Activated B cell treated with CpG ODN at 0.5 μM for 24 hours (primary cell): ENCODE results near the gene NRTN. TPM values are rescaled to one million over a fixed set of nuclear protein-coding genes. Genes with fewer than 3 reads are reported as not detected.

Experiments
- ATAC-seq: fragments of 200-7000 bp; cut with Tn5 transposase; one replicate; pipeline ENCODE4 v1.10.0; 2021; ENCODE audit warnings: low read depth, mild to moderate bottlenecking, moderate library complexity
- CTCF ChIA-PET: fragments of 350-600 bp; sonication (Branson Sonifier 250); formaldehyde crosslinking; loops from one replicate; lab custom pipeline; 2021; ENCODE audit warnings: antibody characterized with exemption; lab: Charles Lee
- POLR2A ChIA-PET: fragments of 350-600 bp; sonication (Branson Sonifier 250); formaldehyde crosslinking; loops from one replicate; lab custom pipeline; 2021; ENCODE audit warnings: antibody characterized with exemption; lab: Charles Lee
- DNase-seq: peaks from one replicate; pipeline ENCODE4 v3.0.0; 2022
- H3K27ac Mint-ChIP-seq: one replicate; pipeline ENCODE4 v1.8.0; 2020; ENCODE audit warnings: mixed read lengths
- H3K27me3 Mint-ChIP-seq: one replicate; pipeline ENCODE4 v1.8.0; 2021; ENCODE audit warnings: mixed read lengths
- H3K36me3 Mint-ChIP-seq: one replicate; pipeline ENCODE4 v1.8.0; 2021; ENCODE audit warnings: low read depth, mixed read lengths
- H3K4me1 Mint-ChIP-seq: one replicate; pipeline ENCODE4 v1.8.0; 2021; ENCODE audit warnings: mixed read lengths
- H3K4me3 Mint-ChIP-seq: one replicate; pipeline ENCODE4 v1.8.0; 2020; ENCODE audit warnings: mild to moderate bottlenecking, mixed read lengths
- H3K9me3 Mint-ChIP-seq: one replicate; pipeline ENCODE4 v1.8.0; 2020; ENCODE audit warnings: mixed read lengths
- intact Hi-C: fragments of 100-400 bp; cut with micrococcal nuclease; formaldehyde crosslinking; loops from one replicate; pipeline ENCODE4 v1.15.1; 2024
- total RNA-seq: library from RNA; stranded (reverse); gene quantifications from 2 replicates; pipeline ENCODE4 v1.2.3, GENCODE V29; 2022
- TF ChIP-seq, protein P1 (sequence below): fragments of 200-600 bp; IDR thresholded peaks from one replicate; pipeline ENCODE4 v1.8.0; 2022; ENCODE audit warnings: antibody characterized with exemption, mild to moderate bottlenecking

Gene NRTN
- total RNA-seq, 1 donor from 2014 or later: 0.42 TPM

DNA sequence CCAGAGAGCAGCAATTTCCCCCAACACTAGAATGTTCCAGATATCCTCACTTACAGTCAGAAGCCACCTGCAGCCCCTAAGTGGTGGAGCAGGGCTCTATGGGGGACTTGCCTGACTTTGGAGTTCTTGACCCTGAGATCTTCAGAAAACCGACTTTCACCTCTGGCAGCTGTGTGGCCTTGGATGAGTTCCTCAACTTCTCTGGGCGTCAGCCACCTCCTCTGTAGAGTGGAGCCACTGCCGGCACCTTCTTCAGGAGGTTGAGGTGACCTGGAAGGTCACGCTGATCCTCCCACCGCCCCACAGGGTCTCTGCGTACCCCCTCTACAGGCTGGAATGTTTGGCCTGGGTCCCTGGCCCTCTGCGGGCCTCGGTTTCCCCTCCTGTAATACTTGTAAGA lies 72.6 kb downstream of the NRTN start:
- DNase-seq (no peak), ATAC-seq (no peak)
- TF ChIP-seq, protein P1, sequence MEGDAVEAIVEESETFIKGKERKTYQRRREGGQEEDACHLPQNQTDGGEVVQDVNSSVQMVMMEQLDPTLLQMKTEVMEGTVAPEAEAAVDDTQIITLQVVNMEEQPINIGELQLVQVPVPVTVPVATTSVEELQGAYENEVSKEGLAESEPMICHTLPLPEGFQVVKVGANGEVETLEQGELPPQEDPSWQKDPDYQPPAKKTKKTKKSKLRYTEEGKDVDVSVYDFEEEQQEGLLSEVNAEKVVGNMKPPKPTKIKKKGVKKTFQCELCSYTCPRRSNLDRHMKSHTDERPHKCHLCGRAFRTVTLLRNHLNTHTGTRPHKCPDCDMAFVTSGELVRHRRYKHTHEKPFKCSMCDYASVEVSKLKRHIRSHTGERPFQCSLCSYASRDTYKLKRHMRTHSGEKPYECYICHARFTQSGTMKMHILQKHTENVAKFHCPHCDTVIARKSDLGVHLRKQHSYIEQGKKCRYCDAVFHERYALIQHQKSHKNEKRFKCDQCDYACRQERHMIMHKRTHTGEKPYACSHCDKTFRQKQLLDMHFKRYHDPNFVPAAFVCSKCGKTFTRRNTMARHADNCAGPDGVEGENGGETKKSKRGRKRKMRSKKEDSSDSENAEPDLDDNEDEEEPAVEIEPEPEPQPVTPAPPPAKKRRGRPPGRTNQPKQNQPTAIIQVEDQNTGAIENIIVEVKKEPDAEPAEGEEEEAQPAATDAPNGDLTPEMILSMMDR: no peak
- peaks cover 8% of the 10 kb centered on the region for H3K27me3 Mint-ChIP-seq
- H3K9me3 Mint-ChIP-seq: no peaks in the 10 kb centered on the region
- intact Hi-C loops: no loop called here
- ChIA-PET POLR2A (no interaction called here), CTCF (no interaction called here)
- H3K4me3 Mint-ChIP-seq: no peak overlapping the region
- H3K27ac Mint-ChIP-seq: no peak overlapping the region
- H3K36me3 Mint-ChIP-seq: no peaks in the 10 kb centered on the region
- H3K4me1 Mint-ChIP-seq: no peaks in the 10 kb centered on the region

DNA sequence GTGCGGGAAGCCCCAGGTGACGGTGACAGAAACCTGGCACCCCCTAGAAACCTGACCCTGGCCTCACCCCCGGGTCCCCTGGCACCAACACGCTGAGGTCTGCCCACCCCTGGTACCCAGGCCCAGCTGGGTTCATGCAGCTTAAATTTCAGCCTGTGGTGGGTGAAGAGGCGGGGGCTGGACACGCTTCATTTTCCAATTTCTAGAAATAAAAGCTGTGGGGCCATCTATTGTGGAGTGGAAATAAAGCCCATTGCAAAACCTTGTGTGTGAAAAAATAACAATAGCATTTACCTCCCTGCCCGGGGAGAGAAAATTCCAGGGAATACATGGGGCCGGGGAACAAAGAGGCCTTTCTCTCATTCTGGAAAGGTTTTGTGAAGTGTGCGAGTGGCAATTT lies 73.0 kb downstream of the NRTN start:
- Mint-ChIP-seq H3K36me3 (no peaks in the 10 kb centered on the region), H3K27ac (no peak overlapping the region), H3K27me3 (peaks cover 10% of the 10 kb centered on the region), H3K4me3 (no peak overlapping the region), H3K4me1 (no peaks in the 10 kb centered on the region), H3K9me3 (no peaks in the 10 kb centered on the region)
- ChIA-PET CTCF (no interaction called here), POLR2A (no interaction called here)
- intact Hi-C loops: no loop called here
- DNase-seq (no peak), ATAC-seq (no peak)
- TF ChIP-seq, protein P1: no peak

Other genes starting within 250 kb of the NRTN start
- gene TINCR, start 237.1 kb upstream of the NRTN start, total RNA-seq: 0.61 and 1.00 TPM in 2 replicates
- gene SAFB2, start 182.3 kb upstream of the NRTN start, total RNA-seq: 123 and 143 TPM in 2 replicates
- gene SAFB, start 182.0 kb upstream of the NRTN start, total RNA-seq: 162 and 171 TPM in 2 replicates
- gene MICOS13, start 124.6 kb upstream of the NRTN start, total RNA-seq: 58.0 and 60.8 TPM in 2 replicates
- gene HSD11B1L, start 124.0 kb upstream of the NRTN start, total RNA-seq: 1.4 and 1.5 TPM in 2 replicates
- gene RPL36, start 114.8 kb upstream of the NRTN start, total RNA-seq: 1,170 and 1,330 TPM in 2 replicates
- gene LONP1, start 84.9 kb upstream of the NRTN start, total RNA-seq: 72.9 and 77.5 TPM in 2 replicates
- gene CATSPERD, start 84.4 kb upstream of the NRTN start, total RNA-seq: not detected in 2 replicates
- gene PRR22, start 20.3 kb upstream of the NRTN start, total RNA-seq: 7.5 and 9.8 TPM in 2 replicates
- gene DUS3L, start 13.9 kb upstream of the NRTN start, total RNA-seq: 82.8 and 89.1 TPM in 2 replicates
- gene FUT6, start 34.6 kb downstream of the NRTN start, total RNA-seq: not detected in 2 replicates
- gene FUT3, start 46.4 kb downstream of the NRTN start, total RNA-seq: not detected in 2 replicates
- gene FUT5, start 65.5 kb downstream of the NRTN start, total RNA-seq: not detected in 2 replicates
- gene NDUFA11, start 98.7 kb downstream of the NRTN start, total RNA-seq: 193 and 225 TPM in 2 replicates
- 11.2 and 13.3 TPM in 2 replicates for gene VMAC, start 99.8 kb downstream of the NRTN start, total RNA-seq
- gene CAPS, start 109.2 kb downstream of the NRTN start, total RNA-seq: 15.9 and 21.6 TPM in 2 replicates
- gene RANBP3, start 173.1 kb downstream of the NRTN start, total RNA-seq: 77.0 and 98.5 TPM in 2 replicates